Parathyroid adenoma (tissue), 2 donors: ENCODE data around the gene ASIC4.

Experiments
- H2AFZ ChIP-seq: fragments of 300-600 bp; sonication (generic); one replicate; pipeline ENCODE4 v1.7.0; 2017; ENCODE audit warnings: antibody characterized with exemption, mild to moderate bottlenecking
- H3K27ac ChIP-seq: fragments of 300-600 bp; sonication (generic); one replicate; pipeline ENCODE4 v1.7.0; 2017
- H3K27me3 ChIP-seq: fragments of 300-600 bp; sonication (generic); one replicate; pipeline ENCODE4 v1.7.0; 2017; ENCODE audit warnings: low read length; ENCODE audit not compliant: control insufficient read depth, insufficient read depth
- H3K36me3 ChIP-seq: fragments of 300-600 bp; sonication (generic); one replicate; pipeline ENCODE4 v1.7.0; 2017; ENCODE audit warnings: low read length; ENCODE audit not compliant: control insufficient read depth, insufficient read depth
- H3K4me1 ChIP-seq: fragments of 300-600 bp; sonication (generic); one replicate; pipeline ENCODE4 v1.7.0; 2017; ENCODE audit warnings: control low read depth
- H3K4me2 ChIP-seq: fragments of 300-600 bp; sonication (generic); one replicate; pipeline ENCODE4 v1.7.0; 2017; ENCODE audit warnings: low read length
- H3K4me3 ChIP-seq: fragments of 300-600 bp; sonication (generic); one replicate; pipeline ENCODE4 v1.7.0; 2017; ENCODE audit warnings: low read depth, low read length
- H3K79me2 ChIP-seq: fragments of 300-600 bp; sonication (generic); one replicate; pipeline ENCODE4 v1.7.0; 2017; ENCODE audit warnings: control low read depth
- H3K9ac ChIP-seq: fragments of 300-600 bp; sonication (generic); one replicate; pipeline ENCODE4 v1.7.0; 2017; ENCODE audit warnings: mild to moderate bottlenecking
- H3K9me3 ChIP-seq: fragments of 300-600 bp; sonication (generic); one replicate; pipeline ENCODE4 v1.7.0; 2017; ENCODE audit warnings: low read length; ENCODE audit not compliant: control insufficient read depth
- TF ChIP-seq, protein P1 (sequence below): fragments of 300-600 bp; sonication (generic); IDR thresholded peaks from one replicate; pipeline ENCODE4 v1.7.0; 2017; ENCODE audit warnings: antibody characterized with exemption, mild to moderate bottlenecking
- donor health status: primary hyperparathyroidism.

The ASIC4 gene

DNA sequence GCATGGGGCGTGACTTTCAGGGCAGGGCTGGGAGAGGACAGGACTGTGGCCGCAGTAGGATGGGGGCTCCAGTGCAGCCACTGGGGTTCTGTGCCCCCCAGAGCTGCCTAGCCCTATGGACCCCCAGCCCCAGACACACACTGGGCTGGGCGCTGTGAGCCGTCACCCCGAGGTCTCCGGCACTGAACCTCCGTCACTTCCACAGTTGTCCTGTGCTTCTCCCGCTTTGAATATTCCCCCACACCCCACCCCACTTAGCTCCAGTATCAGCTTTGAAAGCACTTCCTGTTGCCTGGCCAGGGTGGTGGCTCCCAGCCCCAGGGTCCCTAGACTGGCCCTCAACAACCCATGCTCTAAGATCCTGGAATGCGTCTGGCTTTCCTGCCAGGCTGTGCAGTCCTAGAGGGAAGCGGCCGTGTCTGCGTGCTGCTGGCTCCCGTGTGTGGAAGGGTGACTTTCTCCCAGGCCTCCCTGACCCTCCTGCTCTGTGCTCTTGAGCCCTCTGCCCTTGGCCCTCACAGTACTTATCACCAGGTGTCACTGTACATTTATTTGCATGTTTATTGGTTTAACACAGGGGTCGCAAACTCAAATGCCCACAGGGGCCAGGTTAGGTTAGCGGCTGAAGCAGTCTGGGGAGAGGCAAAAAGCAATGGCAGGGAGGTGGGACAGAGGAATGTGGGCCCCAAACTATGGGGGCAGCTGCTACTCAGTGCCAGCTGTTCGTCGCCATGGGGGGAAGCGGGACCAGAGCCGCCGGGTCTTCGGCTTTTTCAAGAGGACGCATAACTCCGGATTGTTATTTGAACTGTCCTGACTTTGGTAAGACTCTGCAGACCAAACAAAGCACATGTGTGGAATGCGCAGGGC is 47.1 kb downstream of the ASIC4 start:
- Histone ChIP-seq H3K36me3 (no peaks in the 10 kb centered on the region), H3K27me3 (no peaks in the 10 kb centered on the region), H3K27ac (no peak overlapping the region), H2AFZ (no peak overlapping the region), H3K4me1 (no peaks in the 10 kb centered on the region), H3K79me2 (no peaks in the 10 kb centered on the region), H3K4me3 (no peak overlapping the region), H3K9ac (no peak overlapping the region), H3K9me3 (no peaks in the 10 kb centered on the region), H3K4me2 (no peak overlapping the region)
- TF ChIP-seq, protein P1, sequence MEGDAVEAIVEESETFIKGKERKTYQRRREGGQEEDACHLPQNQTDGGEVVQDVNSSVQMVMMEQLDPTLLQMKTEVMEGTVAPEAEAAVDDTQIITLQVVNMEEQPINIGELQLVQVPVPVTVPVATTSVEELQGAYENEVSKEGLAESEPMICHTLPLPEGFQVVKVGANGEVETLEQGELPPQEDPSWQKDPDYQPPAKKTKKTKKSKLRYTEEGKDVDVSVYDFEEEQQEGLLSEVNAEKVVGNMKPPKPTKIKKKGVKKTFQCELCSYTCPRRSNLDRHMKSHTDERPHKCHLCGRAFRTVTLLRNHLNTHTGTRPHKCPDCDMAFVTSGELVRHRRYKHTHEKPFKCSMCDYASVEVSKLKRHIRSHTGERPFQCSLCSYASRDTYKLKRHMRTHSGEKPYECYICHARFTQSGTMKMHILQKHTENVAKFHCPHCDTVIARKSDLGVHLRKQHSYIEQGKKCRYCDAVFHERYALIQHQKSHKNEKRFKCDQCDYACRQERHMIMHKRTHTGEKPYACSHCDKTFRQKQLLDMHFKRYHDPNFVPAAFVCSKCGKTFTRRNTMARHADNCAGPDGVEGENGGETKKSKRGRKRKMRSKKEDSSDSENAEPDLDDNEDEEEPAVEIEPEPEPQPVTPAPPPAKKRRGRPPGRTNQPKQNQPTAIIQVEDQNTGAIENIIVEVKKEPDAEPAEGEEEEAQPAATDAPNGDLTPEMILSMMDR = no peak

DNA sequence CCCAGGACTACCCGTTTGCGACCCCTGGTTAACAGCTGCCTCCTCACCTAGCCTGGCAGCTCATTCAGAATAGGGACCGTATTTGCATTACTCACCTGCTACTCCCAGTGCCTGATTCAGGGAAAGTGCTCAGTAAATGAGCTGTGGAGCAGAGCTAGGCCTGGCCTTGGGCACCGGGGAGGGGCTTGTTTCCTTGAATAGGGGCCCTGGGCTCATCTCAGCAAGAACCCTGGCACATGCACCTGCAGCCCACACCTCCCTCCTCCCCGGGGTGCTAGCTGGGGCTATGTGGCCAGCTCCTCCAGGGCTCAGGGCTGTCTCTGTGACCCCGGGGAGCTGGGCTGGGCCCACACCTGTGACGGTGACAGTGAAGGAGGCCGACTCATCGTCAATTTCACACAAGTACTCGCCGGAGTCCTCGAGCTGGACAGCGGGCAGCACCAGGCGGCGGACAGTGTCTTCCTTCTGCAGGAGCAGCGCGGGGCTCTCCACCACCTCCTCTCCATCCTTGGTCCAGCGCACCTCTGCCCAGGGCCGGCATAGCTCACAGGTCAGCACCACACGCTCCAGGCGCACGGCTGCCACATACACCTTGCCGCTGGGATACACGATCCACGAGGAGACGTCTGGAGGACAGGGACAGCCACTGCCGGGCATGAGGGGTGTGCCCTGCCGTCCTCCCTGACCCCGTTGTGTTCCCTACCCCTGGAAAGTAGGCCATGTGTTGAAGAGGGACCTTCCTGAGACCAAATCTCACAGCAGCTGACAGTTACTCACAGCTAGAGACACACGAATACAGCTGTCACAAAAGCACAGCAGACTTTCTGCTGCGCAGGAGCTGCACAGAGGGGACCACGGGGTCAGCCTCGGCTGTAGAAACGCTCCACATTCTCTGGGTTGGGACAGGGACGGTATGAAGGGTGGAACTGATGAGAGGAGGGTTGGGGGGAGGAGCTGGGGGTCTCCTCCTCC is 48.1 kb downstream of the ASIC4 start:
- Histone ChIP-seq H3K27ac (no peak overlapping the region), H2AFZ (no peak overlapping the region), H3K4me3 (no peak overlapping the region), H3K9me3 (no peaks in the 10 kb centered on the region), H3K36me3 (no peaks in the 10 kb centered on the region), H3K79me2 (no peaks in the 10 kb centered on the region), H3K27me3 (no peaks in the 10 kb centered on the region), H3K9ac (no peak overlapping the region), H3K4me1 (no peaks in the 10 kb centered on the region), H3K4me2 (no peak overlapping the region)
- TF ChIP-seq, protein P1 = no peak

DNA sequence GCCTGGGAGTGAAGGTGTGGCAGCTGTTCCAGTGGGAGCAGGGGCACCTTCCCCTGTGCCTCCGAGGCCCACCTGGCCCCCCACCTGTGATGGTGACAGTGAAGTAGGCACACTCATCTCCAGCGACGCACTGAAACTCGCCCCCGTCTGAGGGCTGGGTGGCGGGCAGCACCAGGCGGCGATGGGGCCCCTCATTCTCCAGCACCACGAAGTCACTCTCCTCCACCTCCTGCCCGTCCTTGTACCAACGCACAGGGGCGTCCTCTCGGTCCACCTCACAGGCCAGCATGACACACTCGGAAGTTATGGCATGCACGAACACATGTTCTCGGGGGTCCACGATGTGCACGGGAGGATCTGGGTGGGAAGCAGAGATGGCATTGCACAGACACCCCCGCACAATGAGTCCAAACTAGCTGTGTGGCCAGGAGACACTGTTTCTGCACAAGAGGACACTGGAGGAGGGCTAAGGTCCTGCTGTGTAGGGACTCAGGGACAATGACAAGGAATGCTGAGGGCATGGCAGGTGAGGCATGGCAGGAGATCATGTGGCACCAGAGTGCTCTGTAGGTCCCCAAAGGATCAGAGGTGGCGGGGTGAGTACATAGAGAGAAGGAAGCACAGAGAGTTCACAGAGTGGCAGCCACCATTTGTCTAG is 49.1 kb downstream of the ASIC4 start:
- Histone ChIP-seq H3K27me3 (no peaks in the 10 kb centered on the region), H3K4me1 (no peaks in the 10 kb centered on the region), H3K4me3 (no peak overlapping the region), H3K36me3 (no peaks in the 10 kb centered on the region), H3K9me3 (no peaks in the 10 kb centered on the region), H2AFZ (no peak overlapping the region), H3K79me2 (no peaks in the 10 kb centered on the region), H3K9ac (no peak overlapping the region), H3K4me2 (no peak overlapping the region), H3K27ac (no peak overlapping the region)
- TF ChIP-seq, protein P1 = no peak

DNA sequence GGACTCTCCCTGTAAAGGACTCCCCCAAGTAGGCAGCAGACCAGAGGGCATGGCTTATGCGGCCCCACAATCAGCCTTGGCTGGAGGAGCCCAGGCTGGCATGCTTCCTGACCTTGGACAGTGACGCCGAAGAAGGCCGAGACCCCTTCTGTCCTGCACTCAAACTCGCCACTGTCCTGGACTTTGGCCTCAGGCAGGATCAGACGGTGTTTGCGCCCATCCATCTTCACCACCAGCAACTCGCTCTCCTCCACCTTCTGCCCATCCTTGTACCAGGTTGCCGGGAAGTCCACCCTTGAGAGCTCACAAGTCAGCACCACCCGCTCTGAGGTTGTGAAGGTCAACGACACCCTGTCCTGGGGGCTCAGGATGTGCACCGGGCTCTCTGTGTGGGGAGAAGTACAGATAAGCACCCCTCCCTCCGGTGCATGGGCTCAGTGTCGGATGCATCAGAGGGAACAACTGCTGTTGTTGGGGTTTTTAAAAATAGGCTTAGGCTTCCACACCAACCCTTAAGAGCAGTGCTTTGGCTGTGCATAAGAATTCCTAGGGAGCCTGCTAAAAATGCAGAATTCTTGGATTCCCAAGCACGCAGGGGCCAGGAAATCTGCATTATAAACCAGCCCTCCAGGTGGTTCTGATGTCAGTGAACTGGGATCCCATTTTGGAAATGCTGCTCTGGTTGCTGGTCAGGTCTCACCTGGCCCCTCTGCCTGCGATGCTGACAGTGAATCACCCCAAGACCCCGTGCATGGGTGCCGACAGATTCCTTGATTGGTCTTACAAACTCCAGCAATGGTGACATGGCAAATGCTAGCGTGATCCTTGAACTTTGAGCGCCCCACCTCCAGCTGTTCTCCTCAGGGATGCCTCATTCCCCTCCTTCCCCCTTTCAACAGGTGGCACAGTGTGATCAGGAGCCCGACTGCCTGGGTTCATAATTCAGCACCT is 51.1 kb downstream of the ASIC4 start:
- H3K4me1 ChIP-seq = peaks cover 2% of the 10 kb centered on the region
- no peaks in the 10 kb centered on the region for H3K79me2 ChIP-seq
- TF ChIP-seq, protein P1 = no peak
- no peak overlapping the region for H2AFZ ChIP-seq
- H3K4me3 ChIP-seq = no peak overlapping the region
- no peaks in the 10 kb centered on the region for H3K9me3 ChIP-seq
- H3K36me3 ChIP-seq = no peaks in the 10 kb centered on the region
- H3K9ac ChIP-seq = no peak overlapping the region
- H3K4me2 ChIP-seq = no peak overlapping the region
- H3K27ac ChIP-seq = no peak overlapping the region
- no peaks in the 10 kb centered on the region for H3K27me3 ChIP-seq
